Heart left ventricle (tissue), 13 donors: ENCODE measurements around the gene DOCK3.

Experiments used
- POLR2A ChIP-seq, 2 donors: fragments of 450-650 bp; IDR thresholded peaks; one replicate each; pipeline ENCODE4 v1.6.1; 2017; ENCODE audit warnings: antibody characterized with exemption in 2 of 2, mild to moderate bottlenecking in 2 of 2, moderate library complexity in 2 of 2
- TF ChIP-seq, protein P1 (sequence below), 12 donors: fragments of 200-600 bp; sonication (generic) in 4 of 12; IDR thresholded peaks; one replicate each; pipeline versions ENCODE4 v1.5.0 to v1.8.0; 2018 to 2022; ENCODE audit warnings: antibody characterized with exemption in 12 of 12, mild to moderate bottlenecking in 5 of 12
- donor health status: ischemic (EF 13 %, LVEDD 7.1; RV severe dilation, severe dysfunction).
- donor health status: DM: no; HTN: yes; CAD: no.
- donor health status: DM: no; HTN: no; CAD: no.
- donor health status: ischemic (EF 25% LVEDD 6.9; RV normal size, moderate dysfunction).
- donor health status: ischemic (EF 25% LVEDD 5.7; RV mildly dilated, moderate dysfunction).
- donor health status: ischemic (EF 35%, LVEDD 5.7; RV mildly dilated, moderate dysfunction).
- donor health status: nonischemic (EF 11% LVEDD 7.7; RV severe dilation, severe dysfunction).
- donor health status: DM: yes; HTN: yes; CAD: no.
- donor health status: PGD.
- donor health status: ischemic (EF 29% LVEDD 5.4; RV normal size, mild dysfunction).
- donor health status: nonischemic (EF 23%, LVEDD 6.1; RV moderate dilation, normal function).

DNA sequence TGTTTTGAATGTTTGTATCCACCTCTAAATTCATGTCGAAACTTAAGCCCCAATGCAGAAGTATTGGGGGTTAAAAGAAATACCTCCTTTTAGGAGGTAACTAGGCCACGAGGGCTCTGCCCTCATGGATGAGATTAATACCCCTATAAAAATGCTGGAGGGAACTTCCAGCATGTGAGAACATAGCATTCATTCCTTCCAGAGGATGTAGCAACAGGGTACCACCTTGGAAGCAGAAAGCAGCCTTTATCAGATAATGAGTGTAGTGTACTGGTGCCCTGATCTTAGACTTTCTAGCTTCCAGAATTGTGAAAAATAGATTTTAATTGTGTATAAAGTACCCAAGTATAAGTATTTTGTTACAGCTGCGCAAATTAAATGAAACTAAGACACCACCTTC is 356.9 kb downstream of the DOCK3 start:
- TF ChIP-seq, protein P1, sequence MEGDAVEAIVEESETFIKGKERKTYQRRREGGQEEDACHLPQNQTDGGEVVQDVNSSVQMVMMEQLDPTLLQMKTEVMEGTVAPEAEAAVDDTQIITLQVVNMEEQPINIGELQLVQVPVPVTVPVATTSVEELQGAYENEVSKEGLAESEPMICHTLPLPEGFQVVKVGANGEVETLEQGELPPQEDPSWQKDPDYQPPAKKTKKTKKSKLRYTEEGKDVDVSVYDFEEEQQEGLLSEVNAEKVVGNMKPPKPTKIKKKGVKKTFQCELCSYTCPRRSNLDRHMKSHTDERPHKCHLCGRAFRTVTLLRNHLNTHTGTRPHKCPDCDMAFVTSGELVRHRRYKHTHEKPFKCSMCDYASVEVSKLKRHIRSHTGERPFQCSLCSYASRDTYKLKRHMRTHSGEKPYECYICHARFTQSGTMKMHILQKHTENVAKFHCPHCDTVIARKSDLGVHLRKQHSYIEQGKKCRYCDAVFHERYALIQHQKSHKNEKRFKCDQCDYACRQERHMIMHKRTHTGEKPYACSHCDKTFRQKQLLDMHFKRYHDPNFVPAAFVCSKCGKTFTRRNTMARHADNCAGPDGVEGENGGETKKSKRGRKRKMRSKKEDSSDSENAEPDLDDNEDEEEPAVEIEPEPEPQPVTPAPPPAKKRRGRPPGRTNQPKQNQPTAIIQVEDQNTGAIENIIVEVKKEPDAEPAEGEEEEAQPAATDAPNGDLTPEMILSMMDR (IDR thresholded peaks at IDR 0.05), result no peak
- no peak for TF ChIP-seq POLR2A (IDR thresholded peaks at IDR 0.05)
